Muscle layer of colon (tissue), 2 donors: ENCODE measurements around the gene TIAM1.

ENCODE experiments used
- H3K27ac ChIP-seq: one replicate; pipeline ENCODE4 v1.7.0; 2013; ENCODE audit warnings: low read depth, mild to moderate bottlenecking, low read length, moderate library complexity
- H3K27me3 ChIP-seq, 2 donors: one replicate each; pipeline ENCODE4 v1.7.0; 2013; ENCODE audit warnings: low read length in 2 of 2, mild to moderate bottlenecking in 2 of 2; ENCODE audit not compliant: insufficient read depth in 2 of 2, control insufficient read depth in 1 of 2
- H3K36me3 ChIP-seq: one replicate; pipeline ENCODE4 v1.7.0; 2013; ENCODE audit warnings: mild to moderate bottlenecking, low read length; ENCODE audit not compliant: insufficient read depth
- H3K4me1 ChIP-seq: one replicate; pipeline ENCODE4 v1.7.0; 2013; ENCODE audit warnings: mild to moderate bottlenecking, low read length; ENCODE audit not compliant: insufficient read depth
- H3K4me3 ChIP-seq, 2 donors: one replicate each; pipeline ENCODE4 v1.7.0; 2013; ENCODE audit warnings: low read length in 2 of 2, low read depth in 1 of 2, mild to moderate bottlenecking in 1 of 2, moderate library complexity in 1 of 2
- H3K9ac ChIP-seq: one replicate; pipeline ENCODE4 v1.7.0; 2013; ENCODE audit warnings: low read length
- H3K9me3 ChIP-seq: one replicate; pipeline ENCODE4 v1.7.0; 2013; ENCODE audit warnings: mild to moderate bottlenecking, low read length
- donor health status: abdominal sarcoma.
- donor health status: Adenocarcinoma of cecum.

TIAM1 gene, protein sequence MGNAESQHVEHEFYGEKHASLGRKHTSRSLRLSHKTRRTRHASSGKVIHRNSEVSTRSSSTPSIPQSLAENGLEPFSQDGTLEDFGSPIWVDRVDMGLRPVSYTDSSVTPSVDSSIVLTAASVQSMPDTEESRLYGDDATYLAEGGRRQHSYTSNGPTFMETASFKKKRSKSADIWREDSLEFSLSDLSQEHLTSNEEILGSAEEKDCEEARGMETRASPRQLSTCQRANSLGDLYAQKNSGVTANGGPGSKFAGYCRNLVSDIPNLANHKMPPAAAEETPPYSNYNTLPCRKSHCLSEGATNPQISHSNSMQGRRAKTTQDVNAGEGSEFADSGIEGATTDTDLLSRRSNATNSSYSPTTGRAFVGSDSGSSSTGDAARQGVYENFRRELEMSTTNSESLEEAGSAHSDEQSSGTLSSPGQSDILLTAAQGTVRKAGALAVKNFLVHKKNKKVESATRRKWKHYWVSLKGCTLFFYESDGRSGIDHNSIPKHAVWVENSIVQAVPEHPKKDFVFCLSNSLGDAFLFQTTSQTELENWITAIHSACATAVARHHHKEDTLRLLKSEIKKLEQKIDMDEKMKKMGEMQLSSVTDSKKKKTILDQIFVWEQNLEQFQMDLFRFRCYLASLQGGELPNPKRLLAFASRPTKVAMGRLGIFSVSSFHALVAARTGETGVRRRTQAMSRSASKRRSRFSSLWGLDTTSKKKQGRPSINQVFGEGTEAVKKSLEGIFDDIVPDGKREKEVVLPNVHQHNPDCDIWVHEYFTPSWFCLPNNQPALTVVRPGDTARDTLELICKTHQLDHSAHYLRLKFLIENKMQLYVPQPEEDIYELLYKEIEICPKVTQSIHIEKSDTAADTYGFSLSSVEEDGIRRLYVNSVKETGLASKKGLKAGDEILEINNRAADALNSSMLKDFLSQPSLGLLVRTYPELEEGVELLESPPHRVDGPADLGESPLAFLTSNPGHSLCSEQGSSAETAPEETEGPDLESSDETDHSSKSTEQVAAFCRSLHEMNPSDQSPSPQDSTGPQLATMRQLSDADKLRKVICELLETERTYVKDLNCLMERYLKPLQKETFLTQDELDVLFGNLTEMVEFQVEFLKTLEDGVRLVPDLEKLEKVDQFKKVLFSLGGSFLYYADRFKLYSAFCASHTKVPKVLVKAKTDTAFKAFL (N-terminal part only)

DNA sequence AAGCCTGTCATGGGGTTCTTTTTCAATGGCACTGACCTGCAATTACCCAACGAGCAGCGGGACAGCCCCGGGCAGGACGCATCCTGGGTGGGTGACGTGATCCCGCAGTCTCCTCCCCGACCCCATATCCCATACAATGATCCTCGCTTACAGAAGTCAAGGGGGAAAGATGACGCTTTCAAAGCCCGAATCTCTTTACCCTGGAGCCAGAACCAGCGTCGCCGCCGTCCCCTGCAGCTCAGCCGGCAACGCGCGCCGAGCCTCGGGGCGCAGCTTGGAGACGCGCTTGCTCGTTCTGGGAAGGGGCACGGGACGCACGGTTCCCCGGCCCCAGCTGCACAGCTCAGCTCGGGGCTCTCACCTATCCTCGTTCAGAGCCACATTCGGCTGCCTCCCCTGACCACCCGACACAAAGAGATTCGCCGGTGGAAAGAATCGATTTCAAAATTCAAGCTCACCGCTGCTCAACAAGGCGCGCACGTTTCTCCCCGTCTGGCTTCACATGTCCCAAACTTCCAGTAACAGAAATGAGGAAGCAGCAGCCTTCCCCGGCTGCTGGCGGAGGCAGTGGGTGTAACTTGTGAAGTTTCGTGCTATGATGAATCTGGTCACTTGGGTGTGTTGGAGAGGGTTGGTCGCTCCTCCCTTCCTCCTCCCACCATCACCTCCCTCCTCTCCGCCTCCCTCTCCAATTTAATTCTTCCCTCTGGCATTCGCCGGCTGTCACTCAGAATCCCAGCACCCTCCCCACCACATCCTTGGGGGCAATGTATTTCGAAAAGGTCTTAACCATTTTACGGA, at the start of gene TIAM1:
Gene TIAM1, minus strand, starts transcription at position 582 of the 801 bp plus-strand sequence. CDS start 77,289 bp downstream, outside the sequence.
- no peak within 1 kb of the TSS for H3K9ac ChIP-seq

DNA sequence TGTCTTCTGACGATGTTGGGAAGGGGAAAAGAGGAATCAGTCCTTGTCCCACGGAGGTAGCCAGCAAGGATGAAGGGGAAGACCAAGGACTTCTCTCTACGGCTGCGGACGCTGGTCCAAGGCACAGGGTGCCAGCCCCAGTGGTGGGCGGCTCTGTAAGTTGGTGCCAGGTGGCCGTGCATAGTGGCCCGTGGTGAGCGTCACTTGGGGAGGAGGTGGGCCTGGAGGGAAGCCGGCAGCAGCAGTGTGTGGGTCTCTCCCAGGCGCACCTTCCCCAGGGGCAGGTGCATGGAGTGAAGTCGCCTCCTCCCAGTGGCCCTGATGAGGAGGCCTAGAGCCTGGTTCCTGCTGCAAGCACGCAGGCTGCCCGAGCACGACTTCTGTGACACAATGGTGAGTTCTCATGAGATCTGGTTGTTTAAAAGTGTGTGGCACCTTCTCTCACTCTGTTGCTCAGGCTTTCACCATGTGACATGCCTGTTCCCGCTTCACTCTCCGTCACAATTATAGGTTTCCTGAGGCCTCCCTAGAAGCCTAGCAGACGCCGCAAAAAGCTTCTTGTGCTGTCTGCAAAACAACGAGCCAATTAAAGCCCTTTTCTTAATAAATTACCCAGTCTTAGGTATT, 43.6 kb upstream of the TIAM1 start:
- Histone ChIP-seq H3K4me1 (no peaks in the 10 kb centered on the region), H3K27ac (no peak overlapping the region), H3K9me3 (no peaks in the 10 kb centered on the region), H3K4me3 (no peak overlapping the region), H3K27me3 (no peaks in the 10 kb centered on the region), H3K36me3 (no peaks in the 10 kb centered on the region), H3K9ac (no peak overlapping the region)

More for the DNA sequence above, at the start of gene TIAM1:
- Histone ChIP-seq H3K27ac (no peak within 1 kb of the TSS), H3K4me3 (peak within 1 kb of the TSS in 1 of 2 donors; percentile 18), H3K36me3 (no peaks in the 10 kb centered on the region), H3K4me1 (no peaks in the 10 kb centered on the region), H3K9me3 (no peaks in the 10 kb centered on the region), H3K27me3 (peaks cover 0 to 10% of the 10 kb centered on the region in 2 donors)

- Histone ChIP-seq H3K36me3 (no peaks in the 10 kb centered on the region), H3K4me3 (no peak overlapping the region), H3K9me3 (no peaks in the 10 kb centered on the region), H3K4me1 (no peaks in the 10 kb centered on the region), H3K9ac (no peak overlapping the region), H3K27ac (no peak overlapping the region), H3K27me3 (no peaks in the 10 kb centered on the region)
These were observed 41.9 kb upstream of the TIAM1 start for GRCh38 chr21:31386006-31386405.

DNA sequence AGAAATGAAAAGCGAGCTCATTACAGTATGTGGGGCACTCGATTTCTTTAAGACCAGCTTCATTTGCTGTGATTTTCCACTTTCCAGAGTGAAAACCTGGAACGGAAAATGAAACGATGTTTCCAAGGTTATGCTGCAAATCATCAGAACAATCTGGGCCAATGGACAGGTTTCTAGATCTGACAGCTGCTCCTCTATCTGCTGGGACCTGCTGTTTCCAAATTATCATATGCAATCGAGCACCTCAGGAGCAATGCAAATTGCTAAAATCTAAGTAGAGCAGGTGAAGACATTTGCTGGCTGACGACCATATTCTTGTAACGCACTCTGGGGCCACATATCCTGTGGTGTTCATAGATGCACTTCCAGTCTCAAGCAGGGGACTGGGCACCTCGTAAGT, 39.7 kb upstream of the TIAM1 start:
- H3K36me3 ChIP-seq = no peaks in the 10 kb centered on the region
- H3K4me3 ChIP-seq = no peak overlapping the region
- no peak overlapping the region for H3K27ac ChIP-seq
- no peaks in the 10 kb centered on the region for H3K4me1 ChIP-seq
- no peak overlapping the region for H3K9ac ChIP-seq
- no peaks in the 10 kb centered on the region for H3K9me3 ChIP-seq
- no peaks in the 10 kb centered on the region for H3K27me3 ChIP-seq

DNA sequence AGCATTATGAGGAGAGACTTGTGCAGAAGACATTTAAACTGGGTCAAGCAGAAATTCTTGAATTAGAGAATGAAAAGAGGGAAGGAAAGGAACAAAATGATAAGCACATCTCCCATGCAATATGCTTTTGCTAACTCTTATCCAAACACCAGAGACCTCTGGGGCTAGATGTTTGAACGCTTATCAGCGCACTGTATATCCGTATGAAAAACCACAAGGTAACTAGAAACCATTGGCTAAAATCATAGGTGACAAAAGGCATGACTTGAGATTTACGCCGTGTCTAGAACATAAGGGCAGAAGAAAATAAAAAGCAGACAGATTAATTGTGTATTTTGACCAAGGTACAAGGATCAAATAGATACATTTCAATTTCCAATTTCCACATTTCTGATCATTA, 38.0 kb upstream of the TIAM1 start:
- H3K9me3 ChIP-seq = no peaks in the 10 kb centered on the region
- H3K4me1 ChIP-seq = no peaks in the 10 kb centered on the region
- no peaks in the 10 kb centered on the region for H3K36me3 ChIP-seq
- H3K27me3 ChIP-seq = no peaks in the 10 kb centered on the region
- H3K9ac ChIP-seq = no peak overlapping the region
- H3K4me3 ChIP-seq = no peak overlapping the region
- H3K27ac ChIP-seq = no peak overlapping the region

DNA sequence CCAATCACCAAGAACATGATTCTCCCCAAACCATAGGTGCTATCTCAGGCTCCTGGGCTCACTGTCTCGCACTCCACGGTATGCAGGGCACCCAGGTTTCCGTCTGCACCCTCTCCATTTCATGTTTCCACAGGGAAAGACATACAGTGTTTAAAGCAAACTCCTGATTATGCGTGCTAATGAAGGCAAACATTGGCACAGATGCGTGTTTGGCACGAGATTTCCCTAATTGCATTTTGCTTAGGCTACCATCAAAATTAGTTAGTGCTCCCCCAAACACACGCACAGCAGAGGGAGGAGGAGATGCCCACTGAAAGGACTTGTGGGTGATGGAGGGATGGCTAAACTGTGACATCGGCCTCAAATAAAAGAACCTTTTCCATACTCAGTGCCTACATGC, 32.2 kb upstream of the TIAM1 start:
- H3K27me3 ChIP-seq = no peaks in the 10 kb centered on the region

DNA sequence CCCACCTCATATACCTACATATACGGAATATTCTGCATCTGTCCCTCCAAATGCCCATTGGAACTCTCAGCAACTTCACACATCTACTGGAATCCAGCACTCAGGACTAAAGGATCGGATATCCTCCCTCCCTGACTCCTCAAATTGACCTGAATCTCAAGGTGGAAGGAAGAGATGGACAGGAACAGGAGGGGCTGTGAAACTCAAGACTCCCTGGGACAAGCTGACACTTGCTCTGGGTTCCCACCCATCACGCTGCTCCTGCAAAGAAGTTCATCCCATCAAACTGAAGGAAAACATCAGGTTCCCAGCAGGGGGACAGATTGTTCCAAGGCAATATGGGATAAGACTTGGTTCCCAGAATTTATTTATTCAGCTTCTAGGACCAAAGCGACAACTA, 30.3 kb upstream of the TIAM1 start:
- Histone ChIP-seq H3K9ac (no peak overlapping the region), H3K27ac (no peak overlapping the region), H3K4me1 (no peaks in the 10 kb centered on the region), H3K4me3 (no peak overlapping the region), H3K27me3 (no peaks in the 10 kb centered on the region), H3K9me3 (no peaks in the 10 kb centered on the region), H3K36me3 (no peaks in the 10 kb centered on the region)

More for the DNA sequence above, 32.2 kb upstream of the TIAM1 start:
- H3K27ac ChIP-seq = no peak overlapping the region
- no peak overlapping the region for H3K4me3 ChIP-seq
- no peak overlapping the region for H3K9ac ChIP-seq
- no peaks in the 10 kb centered on the region for H3K36me3 ChIP-seq
- no peaks in the 10 kb centered on the region for H3K9me3 ChIP-seq
- H3K4me1 ChIP-seq = no peaks in the 10 kb centered on the region

DNA sequence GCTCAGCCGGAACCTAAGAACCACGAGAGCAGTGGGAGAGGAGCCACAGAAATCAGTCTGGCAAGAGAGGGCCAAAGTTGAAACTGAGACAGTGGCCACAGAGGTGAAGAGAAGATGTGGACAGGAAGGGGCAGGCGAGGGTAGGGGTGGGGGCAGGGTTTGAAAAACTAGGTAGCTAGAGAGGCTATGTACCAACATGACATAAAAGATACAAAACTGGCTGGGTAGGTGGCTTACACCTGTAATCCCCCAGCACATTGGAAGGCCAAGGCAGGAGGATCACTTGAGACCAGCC, 28.4 kb upstream of the TIAM1 start:
- no peak overlapping the region for H3K4me3 ChIP-seq
- H3K9ac ChIP-seq = no peak overlapping the region
- no peak overlapping the region for H3K27ac ChIP-seq
- H3K9me3 ChIP-seq = no peaks in the 10 kb centered on the region
- H3K27me3 ChIP-seq = no peaks in the 10 kb centered on the region
- H3K36me3 ChIP-seq = no peaks in the 10 kb centered on the region
- H3K4me1 ChIP-seq = no peaks in the 10 kb centered on the region

- no peak overlapping the region for H3K27ac ChIP-seq
- no peaks in the 10 kb centered on the region for H3K4me1 ChIP-seq
- H3K36me3 ChIP-seq = no peaks in the 10 kb centered on the region
- no peak overlapping the region for H3K4me3 ChIP-seq
- no peaks in the 10 kb centered on the region for H3K27me3 ChIP-seq
- no peaks in the 10 kb centered on the region for H3K9me3 ChIP-seq
- no peak overlapping the region for H3K9ac ChIP-seq
These were observed 27.8 kb upstream of the TIAM1 start for GRCh38 chr21:31371715-31372470.

DNA sequence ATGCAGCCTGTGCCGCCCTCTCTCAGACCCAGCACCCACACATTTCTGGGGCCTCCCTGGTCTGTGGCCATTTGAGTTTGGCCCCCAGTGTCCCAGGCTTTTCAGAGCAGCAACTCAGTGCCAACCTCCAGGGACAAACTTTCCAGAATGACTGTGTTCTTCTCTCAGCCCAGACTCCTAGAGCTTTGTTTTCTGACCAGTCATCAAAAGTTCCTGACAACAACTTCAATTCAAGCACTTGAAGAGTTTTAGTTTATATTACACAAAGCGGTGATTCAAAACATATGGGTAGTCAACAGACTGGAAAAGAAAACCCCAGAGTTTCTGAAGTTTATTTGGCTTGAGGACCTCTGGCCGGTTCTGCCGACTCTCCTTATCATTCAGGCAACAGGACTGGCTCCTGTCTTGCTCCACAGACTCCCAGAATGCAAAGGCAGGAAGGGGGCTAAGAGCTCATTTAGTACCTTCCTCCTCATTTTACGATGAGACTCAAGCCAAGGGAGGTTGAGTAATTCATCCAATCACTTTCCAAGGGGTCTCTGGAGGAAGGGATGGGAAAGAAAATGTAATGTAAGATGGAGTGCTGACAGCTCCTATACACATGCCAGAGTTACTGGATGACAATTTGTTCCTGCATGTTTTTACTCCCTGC, 27.0 kb upstream of the TIAM1 start:
- Histone ChIP-seq H3K4me3 (no peak overlapping the region), H3K4me1 (no peaks in the 10 kb centered on the region), H3K9ac (no peak overlapping the region), H3K9me3 (no peaks in the 10 kb centered on the region), H3K27ac (no peak overlapping the region), H3K36me3 (no peaks in the 10 kb centered on the region), H3K27me3 (no peaks in the 10 kb centered on the region)
